GM21529 (cell line): ENCODE measurements around the gene COL4A2.

Experiments used
- ATAC-seq: cut with Tn5 transposase; IDR thresholded peaks from one replicate; pipeline ENCODE4 v1.9.1; 2021; ENCODE audit not compliant: unreplicated experiment

The COL4A2 gene

DNA sequence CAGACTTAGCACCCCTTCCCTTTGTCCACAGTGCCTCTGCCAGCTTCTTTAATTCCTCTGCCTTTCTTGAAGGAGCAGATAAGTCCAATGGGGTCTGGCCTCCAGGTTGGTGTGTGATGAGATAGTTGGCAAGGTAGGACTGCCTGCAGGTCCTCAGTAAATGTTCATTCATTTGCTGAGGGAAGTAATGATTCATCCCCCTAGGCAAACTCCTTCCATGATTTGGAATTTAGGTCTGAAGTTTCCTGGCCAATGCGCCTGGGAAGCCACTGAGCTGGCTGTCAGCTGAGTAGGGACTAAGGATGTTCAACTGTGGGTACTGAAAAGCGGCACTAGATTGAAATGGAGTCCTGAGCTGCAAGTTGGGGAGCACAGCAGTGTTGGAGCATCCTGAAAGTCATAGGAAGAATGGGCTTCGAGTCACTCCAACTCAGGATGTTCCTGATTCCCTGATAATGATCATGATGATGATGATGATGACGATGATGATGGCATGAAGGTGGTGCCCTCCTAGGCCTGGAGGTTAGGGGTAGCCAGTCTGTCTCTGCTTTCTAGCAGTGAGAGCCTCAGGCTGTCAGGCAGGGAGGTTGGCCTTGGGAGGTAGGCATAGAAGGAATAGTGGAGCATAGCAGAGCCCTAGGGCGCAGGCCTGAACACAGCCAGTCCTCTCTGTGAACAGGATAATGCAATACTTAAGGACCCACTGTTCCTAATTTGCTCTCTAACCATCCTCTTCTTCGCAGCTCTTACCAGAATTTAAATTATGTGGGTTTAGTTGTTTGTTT is 44.7 kb downstream of the COL4A2 start:
- ATAC-seq, result no peak

DNA sequence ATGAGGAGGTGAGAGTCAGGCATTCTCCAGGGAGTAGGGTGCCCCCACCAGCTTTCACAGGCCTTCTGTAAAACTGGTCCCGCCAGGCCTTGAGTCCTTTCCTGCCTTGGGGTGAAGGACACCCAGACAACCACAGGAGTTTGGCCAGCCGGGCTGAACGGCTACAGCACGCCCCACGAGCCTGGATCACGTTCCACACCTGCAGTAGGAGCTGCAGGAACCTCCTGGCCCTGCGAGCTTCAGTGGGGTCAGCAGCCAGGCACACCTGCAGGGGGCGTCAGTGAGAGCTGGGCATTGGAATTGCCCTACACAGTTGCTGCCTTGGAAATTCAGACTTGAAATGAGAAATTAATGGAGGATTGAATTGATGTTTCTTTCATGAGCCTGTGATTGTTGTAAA is 45.7 kb downstream of the COL4A2 start:
- ATAC-seq, result no peak

GRCh38 chr13:110353339-110353977 is 46.4 kb downstream of the COL4A2 start:
- no peak for ATAC-seq

DNA sequence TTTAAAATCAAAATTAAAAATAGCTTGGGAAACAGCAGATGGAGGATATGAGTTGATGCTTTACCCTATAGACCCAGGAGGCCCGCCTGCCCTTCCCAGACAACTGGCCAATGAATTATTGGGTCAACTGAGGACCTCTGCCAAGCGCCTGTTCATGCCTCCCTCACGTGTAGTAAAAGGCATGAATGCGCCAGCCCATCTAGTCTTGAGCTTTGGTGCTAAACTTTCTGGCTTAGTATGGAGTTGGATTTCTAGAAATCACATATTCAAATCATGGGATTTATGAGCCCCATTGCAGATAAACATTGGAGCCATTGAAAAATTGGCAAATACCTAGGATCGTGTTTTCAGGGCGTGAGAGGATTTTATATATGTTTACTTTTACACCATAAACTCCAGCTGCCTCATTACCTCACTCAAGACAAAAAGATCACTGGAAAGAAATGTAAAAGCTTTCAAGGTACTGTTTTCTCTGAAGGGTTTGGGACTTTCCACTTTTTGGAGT is 47.1 kb downstream of the COL4A2 start:
- ATAC-seq, result no peak

- no peak for ATAC-seq
These were observed 47.8 kb downstream of the COL4A2 start for GRCh38 chr13:110354715-110355473.

DNA sequence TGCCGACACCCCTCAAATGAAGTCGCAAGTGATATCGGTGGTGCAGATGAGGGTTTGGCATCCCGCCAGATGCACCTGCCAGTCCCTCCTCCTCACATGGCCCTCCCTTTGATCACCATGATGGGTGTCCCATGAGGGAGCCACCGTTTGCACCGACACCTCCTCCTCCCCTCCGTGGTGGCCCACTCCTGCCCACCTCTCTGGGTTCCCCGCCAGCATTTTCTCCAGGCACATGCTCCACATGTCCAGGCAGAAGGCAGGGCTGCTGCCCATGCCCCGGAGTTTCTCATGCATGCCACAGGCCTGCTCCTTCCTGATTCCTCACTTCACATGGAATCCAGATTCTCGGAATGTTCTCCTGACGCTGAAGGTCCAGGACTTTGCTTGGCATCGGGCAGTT is 49.3 kb downstream of the COL4A2 start:
- ATAC-seq, result no peak

GRCh38 chr13:110358381-110358780 is 51.3 kb downstream of the COL4A2 start:
- no peak for ATAC-seq

DNA sequence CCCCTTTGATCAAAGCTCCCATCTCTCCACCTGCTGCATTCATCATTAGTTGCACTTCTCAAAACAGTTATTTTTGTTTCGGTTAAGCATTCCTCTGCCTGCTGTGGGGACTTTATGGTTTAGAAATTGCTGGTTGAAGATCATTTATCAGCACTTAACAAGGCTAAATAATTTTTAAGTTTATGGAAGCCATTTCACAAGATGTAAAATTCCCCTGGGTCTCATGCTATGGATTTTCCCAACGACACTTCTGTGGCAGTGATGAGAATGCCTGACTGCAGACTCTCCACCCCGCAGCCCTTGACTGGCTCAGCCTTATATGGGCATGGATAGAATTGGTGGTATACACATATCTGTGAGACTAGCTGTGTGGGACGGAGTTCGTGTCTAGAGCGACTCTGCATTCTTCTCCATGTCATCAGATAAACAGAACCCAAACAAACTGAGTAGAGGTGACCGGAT is 52.8 kb downstream of the COL4A2 start:
- no peak for ATAC-seq

- ATAC-seq, result no peak
These were observed 53.5 kb downstream of the COL4A2 start for GRCh38 chr13:110360598-110360997.

- ATAC-seq, result no peak
These were observed 54.4 kb downstream of the COL4A2 start for GRCh38 chr13:110361365-110361911.

GRCh38 chr13:110363010-110363409 is 55.9 kb downstream of the COL4A2 start:
- ATAC-seq, result no peak

- ATAC-seq, result no peak
These were observed 57.0 kb downstream of the COL4A2 start for GRCh38 chr13:110364081-110364480.

- ATAC-seq, result no peak
These were observed 58.8 kb downstream of the COL4A2 start for GRCh38 chr13:110365876-110366275.

- no peak for ATAC-seq
These were observed 59.6 kb downstream of the COL4A2 start for GRCh38 chr13:110366733-110367132.

DNA sequence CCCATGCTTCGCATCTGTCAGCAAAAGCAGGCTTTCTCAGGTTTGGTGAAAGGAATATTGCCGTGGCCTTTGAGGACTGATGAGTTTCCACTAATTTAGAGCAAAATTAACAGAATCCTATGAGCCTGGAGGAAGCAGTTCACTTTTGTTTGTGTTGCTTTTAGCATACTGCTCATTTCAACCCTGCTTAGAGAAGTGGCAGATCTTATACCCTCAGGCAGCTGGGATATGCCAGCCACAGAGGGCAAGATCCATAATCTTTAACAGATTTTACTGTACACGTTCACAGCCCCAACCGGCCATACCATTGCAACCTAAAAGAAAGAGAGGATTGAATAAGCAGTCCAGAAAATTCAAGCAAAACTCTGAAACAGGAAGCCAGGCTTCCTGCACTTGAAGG is 60.5 kb downstream of the COL4A2 start:
- no peak for ATAC-seq

- ATAC-seq, result no peak
These were observed 61.3 kb downstream of the COL4A2 start for GRCh38 chr13:110368408-110368807.

DNA sequence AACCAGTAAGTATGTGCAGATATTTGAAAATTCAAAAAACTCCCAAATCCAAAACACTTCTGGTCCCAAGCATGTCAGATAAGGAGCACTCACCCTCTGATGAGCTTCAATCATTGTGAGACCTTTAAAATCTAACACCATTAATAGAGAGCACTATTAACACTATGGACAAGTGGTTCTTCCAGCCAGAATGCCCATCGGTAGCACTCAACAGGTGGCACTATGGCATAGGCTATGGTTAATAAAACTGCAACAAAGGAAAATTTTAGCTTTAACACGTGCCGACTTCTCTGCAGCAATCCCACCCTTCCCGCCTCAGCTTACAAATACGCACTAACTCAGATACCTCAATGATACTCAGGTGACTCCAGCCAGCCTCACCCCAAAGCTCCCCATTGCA is 62.3 kb downstream of the COL4A2 start:
- ATAC-seq, result no peak

- peak; percentile 79 for ATAC-seq
These were observed 64.7 kb downstream of the COL4A2 start for GRCh38 chr13:110371550-110372465.

- ATAC-seq, result no peak
These were observed 65.6 kb downstream of the COL4A2 start for GRCh38 chr13:110372676-110373075.

- ATAC-seq, result no peak
These were observed 66.5 kb downstream of the COL4A2 start for GRCh38 chr13:110373617-110374016.
